Keratinocyte (primary cell): ENCODE measurements around the gene HCST. TPM values are rescaled to one million over a fixed set of nuclear protein-coding genes. Genes with fewer than 3 reads are reported as not detected.

Experiments
- DNase-seq: peaks from one replicate; pipeline ENCODE4 v3.0.0-alpha.2; 2011; ENCODE audit warnings: low read depth, missing footprints, low spot score
- FAIRE-seq: peaks from 2 replicates; lab custom pipeline; 2011; peaks lifted over from hg19 to GRCh38; lab: Jason Lieb, UNC
- H2AFZ ChIP-seq: 2 replicates; pipeline ENCODE4 v1.6.0; 2012; ENCODE audit warnings: low read length, control low read depth, inconsistent platforms; ENCODE audit not compliant: control insufficient read depth
- H3K27ac ChIP-seq: 2 replicates; pipeline ENCODE4 v1.5.1; 2011; ENCODE audit warnings: low read length; ENCODE audit not compliant: control insufficient read depth, insufficient read depth
- H3K27me3 ChIP-seq: 3 replicates; pipeline ENCODE4 v1.6.0; 2011; ENCODE audit warnings: low read length; ENCODE audit not compliant: control insufficient read depth, insufficient read depth; ENCODE audit errors: extremely low read depth
- H3K36me3 ChIP-seq, 2 experiments: 2 replicates in 1 of 2; 3 replicates in 1 of 2; pipeline ENCODE4 v1.5.1; 2011; ENCODE audit warnings: low read length in 2 of 2, mild to moderate bottlenecking in 1 of 2; ENCODE audit not compliant: control insufficient read depth in 2 of 2, insufficient read depth in 2 of 2; ENCODE audit errors: extremely low read depth in 1 of 2
- H3K4me1 ChIP-seq: 3 replicates; pipeline ENCODE4 v1.5.1; 2011; ENCODE audit warnings: low read length; ENCODE audit not compliant: control insufficient read depth, insufficient read depth; ENCODE audit errors: extremely low read depth
- H3K4me2 ChIP-seq: 3 replicates; pipeline ENCODE4 v1.6.0; 2011; ENCODE audit warnings: low read depth, low read length; ENCODE audit not compliant: control insufficient read depth, insufficient read depth; ENCODE audit errors: extremely low read depth
- H3K4me3 ChIP-seq, 3 experiments: fragments of 200-600 bp in 1 of 3; sonication (generic) in 1 of 3; 2 replicates in 2 of 3; 3 replicates in 1 of 3; pipeline ENCODE4 v1.5.1; 2011 to 2016; ENCODE audit warnings: low read length in 3 of 3, mild to moderate bottlenecking in 3 of 3, control low read depth in 2 of 3, inconsistent platforms in 1 of 3, low read depth in 1 of 3, mixed read lengths in 1 of 3, mixed run types in 1 of 3, moderate library complexity in 1 of 3; ENCODE audit not compliant: control insufficient read depth in 2 of 3, insufficient read depth in 2 of 3; ENCODE audit errors: extremely low read depth in 1 of 3
- H3K79me2 ChIP-seq: 2 replicates; pipeline ENCODE4 v1.6.0; 2012; ENCODE audit warnings: low read length; ENCODE audit not compliant: control insufficient read depth, insufficient read depth
- H3K9ac ChIP-seq: 3 replicates; pipeline ENCODE4 v1.6.0; 2011; ENCODE audit warnings: low read length; ENCODE audit not compliant: control insufficient read depth, insufficient read depth; ENCODE audit errors: extremely low read depth
- H3K9me1 ChIP-seq: 3 replicates; pipeline ENCODE4 v1.6.0; 2011; ENCODE audit warnings: low read length; ENCODE audit not compliant: control insufficient read depth, insufficient read depth; ENCODE audit errors: extremely low read depth
- H3K9me3 ChIP-seq: 2 replicates; pipeline ENCODE4 v1.5.1; 2012; ENCODE audit warnings: low read depth, low read length; ENCODE audit not compliant: control insufficient read depth
- H4K20me1 ChIP-seq: 3 replicates; pipeline ENCODE4 v1.6.0; 2011; ENCODE audit warnings: low read length; ENCODE audit not compliant: control insufficient read depth, insufficient read depth; ENCODE audit errors: extremely low read depth
- EZH2 ChIP-seq: IDR thresholded peaks from one replicate; pipeline ENCODE4 v1.6.1; 2012; ENCODE audit warnings: inconsistent platforms, mild to moderate bottlenecking, low read length, moderate library complexity
- dilution Hi-C: fragments of 300-500 bp; cut with MboI; formaldehyde crosslinking; loops from one replicate; pipeline ENCODE4 v1.7.0; 2020; ENCODE audit warnings: low sequenced_read_pairs; ENCODE audit not compliant: extremely low pct_ligation_motif_present
- polyA plus RNA-seq, 5 experiments: library from polyadenylated mRNA; depleted of rRNA in 3 of 5; stranded (reverse) in 3 of 5; stranded (forward) in 1 of 5; unstranded in 1 of 5; fragments of >200 nt; gene quantifications; 1 replicate in 1 of 5; 2 replicates in 3 of 5; 3 replicates in 1 of 5; pipeline versions ENCODE4 v1.2.1 to v1.2.3, GENCODE V29; 2011 to 2012; ENCODE audit warnings: missing spikeins in 2 of 5, low read depth in 1 of 5, low replicate concordance in 1 of 5
- TF ChIP-seq, protein P1 (sequence below), 3 experiments: IDR thresholded peaks in 1 of 3; conservative IDR thresholded peaks in 1 of 3; optimal IDR thresholded peaks in 1 of 3; 2 replicates in 2 of 3; 3 replicates in 1 of 3; pipeline versions ENCODE3 to v1.5.1; 2011; ENCODE audit warnings: low read length in 3 of 3, mild to moderate bottlenecking in 3 of 3, moderate library complexity in 2 of 3, control low read depth in 1 of 3, inconsistent platforms in 1 of 3; ENCODE audit not compliant: insufficient read depth in 2 of 3; ENCODE audit errors: extremely low read depth in 1 of 3

HCST gene
- polyA plus RNA-seq, 1 donor (not counting 4 experiments of a cell fraction or from before 2014, with no cell fraction given) = 0.25 TPM

DNA sequence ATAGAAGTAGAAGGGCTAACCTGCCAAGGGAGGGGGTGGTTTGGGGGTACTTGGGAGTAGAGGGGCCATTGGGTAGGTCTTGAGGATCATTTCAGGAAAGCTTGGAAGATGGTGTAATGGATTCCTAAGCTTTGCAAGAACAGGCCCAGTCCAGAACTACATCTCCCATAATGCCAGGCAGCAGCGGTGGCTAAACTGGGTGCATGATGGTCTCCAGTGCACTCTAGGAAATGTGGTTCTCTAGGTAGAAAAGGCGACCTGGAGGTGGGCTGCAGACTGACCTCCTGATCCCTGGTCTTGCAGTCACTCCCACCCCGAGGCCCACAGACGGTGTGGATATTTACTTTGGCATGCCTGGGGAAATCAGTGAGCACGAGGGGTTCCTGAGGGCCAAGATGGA lies 30.1 kb upstream of the HCST start:
- Histone ChIP-seq H3K27me3 (peaks cover 19% of the 10 kb centered on the region), H3K79me2 (no peaks in the 10 kb centered on the region), H3K9me3 (no peaks in the 10 kb centered on the region), H3K9ac (no peak overlapping the region), H2AFZ (no peak overlapping the region), H3K4me1 (peaks cover 3% of the 10 kb centered on the region), H3K36me3 (no peaks in the 10 kb centered on the region), H3K9me1 (no peaks in the 10 kb centered on the region), H3K27ac (no peak overlapping the region), H3K4me2 (no peak overlapping the region), H4K20me1 (no peaks in the 10 kb centered on the region), H3K4me3 (no peak overlapping the region)
- no peak for DNase-seq
- no peak for FAIRE-seq
- no peak for TF ChIP-seq EZH2
- TF ChIP-seq, protein P1, sequence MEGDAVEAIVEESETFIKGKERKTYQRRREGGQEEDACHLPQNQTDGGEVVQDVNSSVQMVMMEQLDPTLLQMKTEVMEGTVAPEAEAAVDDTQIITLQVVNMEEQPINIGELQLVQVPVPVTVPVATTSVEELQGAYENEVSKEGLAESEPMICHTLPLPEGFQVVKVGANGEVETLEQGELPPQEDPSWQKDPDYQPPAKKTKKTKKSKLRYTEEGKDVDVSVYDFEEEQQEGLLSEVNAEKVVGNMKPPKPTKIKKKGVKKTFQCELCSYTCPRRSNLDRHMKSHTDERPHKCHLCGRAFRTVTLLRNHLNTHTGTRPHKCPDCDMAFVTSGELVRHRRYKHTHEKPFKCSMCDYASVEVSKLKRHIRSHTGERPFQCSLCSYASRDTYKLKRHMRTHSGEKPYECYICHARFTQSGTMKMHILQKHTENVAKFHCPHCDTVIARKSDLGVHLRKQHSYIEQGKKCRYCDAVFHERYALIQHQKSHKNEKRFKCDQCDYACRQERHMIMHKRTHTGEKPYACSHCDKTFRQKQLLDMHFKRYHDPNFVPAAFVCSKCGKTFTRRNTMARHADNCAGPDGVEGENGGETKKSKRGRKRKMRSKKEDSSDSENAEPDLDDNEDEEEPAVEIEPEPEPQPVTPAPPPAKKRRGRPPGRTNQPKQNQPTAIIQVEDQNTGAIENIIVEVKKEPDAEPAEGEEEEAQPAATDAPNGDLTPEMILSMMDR (optimal IDR thresholded peaks at IDR 0.05 in 1 of 3, IDR thresholded peaks at IDR 0.05 in 1 of 3, conservative IDR thresholded peaks at IDR 0.05 in 1 of 3; ENCODE audit: extremely low read depth in 1 of 3, insufficient read depth in 2 of 3, low read length in 3 of 3) = no peak
- dilution Hi-C loops = no loop called here

DNA sequence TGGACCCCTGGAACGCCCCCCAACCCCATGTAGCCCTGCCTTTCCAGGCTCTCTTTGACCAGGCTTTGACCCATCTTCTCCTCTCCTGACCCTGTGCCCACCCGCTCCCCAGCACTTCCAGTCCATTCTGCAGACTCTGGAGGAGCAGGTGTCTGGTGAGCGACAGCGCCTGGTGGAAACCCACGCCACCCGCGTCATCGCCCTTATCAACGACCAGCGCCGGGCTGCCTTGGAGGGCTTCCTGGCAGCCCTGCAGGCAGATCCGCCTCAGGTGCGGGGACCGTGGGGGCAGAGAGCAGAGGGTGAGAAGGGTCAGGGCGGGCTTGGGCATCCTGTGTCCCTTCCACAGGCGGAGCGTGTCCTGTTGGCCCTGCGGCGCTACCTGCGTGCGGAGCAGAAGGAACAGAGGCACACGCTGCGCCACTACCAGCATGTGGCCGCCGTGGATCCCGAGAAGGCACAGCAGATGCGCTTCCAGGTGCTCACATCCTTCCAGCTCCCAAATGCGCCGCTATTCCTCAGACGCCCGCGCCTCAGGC lies 27.9 kb upstream of the HCST start:
- peaks cover 2% of the 10 kb centered on the region for H3K4me1 ChIP-seq
- no peak overlapping the region for H2AFZ ChIP-seq
- H3K79me2 ChIP-seq = no peaks in the 10 kb centered on the region
- TF ChIP-seq, protein P1 (optimal IDR thresholded peaks at IDR 0.05 in 1 of 3, IDR thresholded peaks at IDR 0.05 in 1 of 3, conservative IDR thresholded peaks at IDR 0.05 in 1 of 3; ENCODE audit: extremely low read depth in 1 of 3, insufficient read depth in 2 of 3, low read length in 3 of 3) = no peak
- no peak for TF ChIP-seq EZH2
- no peak overlapping the region for H3K27ac ChIP-seq
- H3K9ac ChIP-seq = no peak overlapping the region
- dilution Hi-C loops = no loop called here
- no peaks in the 10 kb centered on the region for H3K9me3 ChIP-seq
- no peaks in the 10 kb centered on the region for H3K9me1 ChIP-seq
- DNase-seq = no peak
- H3K4me3 ChIP-seq = no peak overlapping the region
- FAIRE-seq = no peak
- no peaks in the 10 kb centered on the region for H3K36me3 ChIP-seq
- peaks cover 2% of the 10 kb centered on the region for H4K20me1 ChIP-seq
- H3K27me3 ChIP-seq = peaks cover 8% of the 10 kb centered on the region
- no peak overlapping the region for H3K4me2 ChIP-seq
